Mesenchymal stem cell (in vitro differentiated cells and primary cell): Measurements from ENCODE around the gene LOXL3.

ENCODE experiments used
- DNase-seq: peaks from one replicate; pipeline ENCODE4 v3.0.0-alpha.2; 2013
- H2AFZ ChIP-seq: one replicate; pipeline ENCODE4 v1.6.1; 2013; ENCODE audit warnings: low read depth, mild to moderate bottlenecking, control low read depth, inconsistent platforms, low read length, moderate library complexity
- H2AK5ac ChIP-seq: 2 replicates; pipeline ENCODE4 v1.6.1; 2013; ENCODE audit warnings: low read length, moderate library complexity, mild to moderate bottlenecking, inconsistent platforms; ENCODE audit not compliant: severe bottlenecking
- H2BK120ac ChIP-seq: one replicate; pipeline ENCODE4 v1.6.1; 2013; ENCODE audit warnings: low read depth, mild to moderate bottlenecking, inconsistent platforms, low read length, moderate library complexity
- H2BK12ac ChIP-seq, 2 experiments: one replicate each; pipeline ENCODE4 v1.6.1; 2013; ENCODE audit warnings: inconsistent platforms in 2 of 2, low read length in 2 of 2, mild to moderate bottlenecking in 2 of 2, moderate library complexity in 2 of 2, control low read depth in 1 of 2
- H2BK15ac ChIP-seq: one replicate; pipeline ENCODE4 v1.6.1; 2013; ENCODE audit warnings: mild to moderate bottlenecking, low read depth, inconsistent platforms; ENCODE audit not compliant: poor library complexity, severe bottlenecking
- H2BK5ac ChIP-seq: 2 replicates; pipeline ENCODE4 v1.6.1; 2013; ENCODE audit warnings: low read depth, mild to moderate bottlenecking, low read length, control low read depth, inconsistent platforms; ENCODE audit not compliant: poor library complexity, severe bottlenecking
- H3K14ac ChIP-seq, 2 experiments: one replicate each; pipeline ENCODE4 v1.6.1; 2013; ENCODE audit warnings: inconsistent platforms in 2 of 2, low read length in 2 of 2, control low read depth in 1 of 2, mild to moderate bottlenecking in 1 of 2, moderate library complexity in 1 of 2
- H3K18ac ChIP-seq, 2 experiments: one replicate each; pipeline ENCODE4 v1.6.1; 2013; ENCODE audit warnings: inconsistent platforms in 2 of 2, low read length in 2 of 2, control low read depth in 1 of 2, low read depth in 1 of 2, mild to moderate bottlenecking in 1 of 2
- H3K23ac ChIP-seq, 2 experiments: one replicate each; pipeline ENCODE4 v1.6.1; 2013; ENCODE audit warnings: inconsistent platforms in 2 of 2, low read length in 2 of 2, mild to moderate bottlenecking in 2 of 2, moderate library complexity in 2 of 2, control low read depth in 1 of 2
- H3K27ac ChIP-seq: 2 replicates; pipeline ENCODE4 v1.5.1; 2013; ENCODE audit warnings: mild to moderate bottlenecking, moderate library complexity, low read length, control low read depth, inconsistent platforms; ENCODE audit not compliant: poor library complexity, severe bottlenecking
- H3K27me3 ChIP-seq, 2 experiments: 2 replicates each; pipeline versions ENCODE4 v1.6.1 to v1.7.0; 2013; ENCODE audit warnings: low read length in 2 of 2, mild to moderate bottlenecking in 2 of 2, moderate library complexity in 2 of 2, control low read depth in 1 of 2, inconsistent platforms in 1 of 2; ENCODE audit not compliant: control insufficient read depth in 1 of 2, insufficient read depth in 1 of 2
- H3K36me3 ChIP-seq, 2 experiments: 2 replicates each; pipeline versions ENCODE4 v1.6.1 to v1.7.0; 2013; ENCODE audit warnings: low read length in 2 of 2, control low read depth in 1 of 2, inconsistent platforms in 1 of 2, low read depth in 1 of 2, mild to moderate bottlenecking in 1 of 2; ENCODE audit not compliant: insufficient read depth in 2 of 2, control insufficient read depth in 1 of 2
- H3K4ac ChIP-seq, 2 experiments: one replicate each; pipeline ENCODE4 v1.6.1; 2013; ENCODE audit warnings: inconsistent platforms in 2 of 2, low read length in 2 of 2, mild to moderate bottlenecking in 2 of 2, moderate library complexity in 2 of 2, control low read depth in 1 of 2, low read depth in 1 of 2
- H3K4me1 ChIP-seq: 2 replicates; pipeline ENCODE4 v1.6.1; 2013; ENCODE audit warnings: low read depth, low read length, control low read depth; ENCODE audit not compliant: control insufficient read depth, insufficient read depth
- H3K4me2 ChIP-seq: 2 replicates; pipeline ENCODE4 v1.6.1; 2013; ENCODE audit warnings: low read length, mild to moderate bottlenecking, inconsistent platforms; ENCODE audit not compliant: poor library complexity, severe bottlenecking
- H3K4me3 ChIP-seq, 2 experiments: 2 replicates each; pipeline versions ENCODE4 v1.5.1 to v1.7.0; 2013; ENCODE audit warnings: low read length in 2 of 2, mild to moderate bottlenecking in 2 of 2, control low read depth in 1 of 2, low read depth in 1 of 2; ENCODE audit not compliant: insufficient read depth in 1 of 2
- H3K79me1 ChIP-seq: replicated peaks from 2 replicates; pipeline ENCODE4 v1.6.1; 2013; ENCODE audit warnings: mild to moderate bottlenecking, control low read depth, low read length, inconsistent platforms; ENCODE audit not compliant: poor library complexity, severe bottlenecking
- H3K9ac ChIP-seq: 2 replicates; pipeline ENCODE4 v1.7.0; 2013; ENCODE audit warnings: mild to moderate bottlenecking, low read length, moderate library complexity
- H3K9me3 ChIP-seq: 2 replicates; pipeline ENCODE4 v1.7.0; 2013; ENCODE audit warnings: mild to moderate bottlenecking, low read length; ENCODE audit not compliant: control insufficient read depth
- H4K8ac ChIP-seq: one replicate; pipeline ENCODE4 v1.6.1; 2013; ENCODE audit warnings: inconsistent platforms, mild to moderate bottlenecking, low read length, moderate library complexity
- H4K91ac ChIP-seq: one replicate; pipeline ENCODE4 v1.6.1; 2013; ENCODE audit warnings: mild to moderate bottlenecking, low read length, inconsistent platforms
- WGBS: methylation state at CpG from one replicate; pipeline ENCODE4 v1.1.7; 2013; ENCODE audit warnings: mixed read lengths; 5-methylcytosine and 5-hydroxymethylcytosine counted together

Gene LOXL3

DNA sequence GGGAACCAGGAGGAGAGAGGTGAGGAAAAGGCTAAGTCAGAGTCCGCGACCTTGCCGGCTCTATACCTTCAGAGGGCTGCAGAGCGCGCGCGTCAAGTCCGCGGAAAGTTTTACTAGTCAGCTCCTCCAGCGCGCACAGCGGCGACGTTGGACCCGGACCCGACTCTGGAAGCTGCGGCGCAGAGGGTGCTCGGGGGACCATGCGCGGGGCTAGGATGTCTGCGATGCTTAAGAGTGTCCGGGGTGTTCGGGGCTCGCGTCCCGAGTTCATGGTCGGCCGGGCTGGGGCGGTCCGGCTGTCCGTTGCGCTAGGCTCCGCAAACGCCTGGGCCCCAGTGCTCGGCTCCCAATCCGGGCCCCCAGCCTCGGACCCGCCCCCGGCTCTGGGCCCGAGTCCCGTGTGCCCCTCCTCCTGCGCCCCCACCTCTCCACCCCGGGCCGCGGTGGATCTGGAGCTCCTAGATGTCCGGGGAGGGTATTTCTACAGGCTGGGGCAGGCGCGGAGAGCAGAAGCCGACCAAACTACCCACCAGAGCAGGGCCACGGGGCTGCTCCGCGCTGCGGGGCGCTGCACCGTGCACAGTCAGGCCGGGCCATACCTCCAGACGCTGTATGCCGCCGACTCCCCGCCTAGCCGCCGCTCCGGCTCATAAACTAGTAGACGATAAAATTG, 54.3 kb downstream of the LOXL3 start, which contains the start of gene LBX2:
Gene LBX2, minus strand, starts transcription at position 337 of the 673 bp plus-strand sequence. Its CDS starts 66 bp downstream, at position 271.
- Histone ChIP-seq H3K23ac (peak within 1 kb of the TSS in 1 of 2 experiments; percentile 99), H3K79me1 (peaks cover 3% of the 10 kb centered on the region), H3K14ac (peak within 1 kb of the TSS in 1 of 2 experiments; percentile 28), H3K36me3 (peaks cover 4 to 6% of the 10 kb centered on the region in 2 experiments), H2AFZ (no peak within 1 kb of the TSS), H3K27ac (no peak within 1 kb of the TSS), H4K8ac (no peak within 1 kb of the TSS), H3K9me3 (no peaks in the 10 kb centered on the region), H2BK15ac (no peak within 1 kb of the TSS), H2BK5ac (no peak within 1 kb of the TSS), H3K18ac (peak within 1 kb of the TSS in 1 of 2 experiments; percentile 28), H3K27me3 (peaks cover 0 to 55% of the 10 kb centered on the region in 2 experiments), H3K9ac (peak within 1 kb of the TSS; percentile 77), H3K4me1 (peaks cover 49% of the 10 kb centered on the region), H2BK120ac (no peak within 1 kb of the TSS), H2AK5ac (no peak within 1 kb of the TSS), H3K4me3 (peak within 1 kb of the TSS; percentile 50 to 77), H3K4ac (no peak within 1 kb of the TSS), H2BK12ac (no peak within 1 kb of the TSS), H4K91ac (no peak within 1 kb of the TSS), H3K4me2 (peak within 1 kb of the TSS; percentile 75)
- peak; percentile 45 for DNase-seq
- 2% methylated on average over 65 of the region's 65 CpGs for WGBS

- no peaks in the 10 kb centered on the region for H3K9me3 ChIP-seq
- H3K4me2 ChIP-seq = peak overlapping the region; percentile 75
- peaks cover 0 to 55% of the 10 kb centered on the region in 2 experiments for H3K27me3 ChIP-seq
- no peak overlapping the region for H3K27ac ChIP-seq
- H3K14ac ChIP-seq = peak overlapping the region in 1 of 2 experiments; percentile 28
- no peak overlapping the region for H3K4ac ChIP-seq
- no peak overlapping the region for H4K91ac ChIP-seq
- DNase-seq = peak; percentile 52
- peaks cover 3% of the 10 kb centered on the region for H3K79me1 ChIP-seq
- peaks cover 43% of the 10 kb centered on the region for H3K4me1 ChIP-seq
- H3K18ac ChIP-seq = peak overlapping the region in 1 of 2 experiments; percentile 28
- H2BK15ac ChIP-seq = no peak overlapping the region
- no peak overlapping the region for H2AFZ ChIP-seq
- under 1% methylated on average over 41 of the region's 41 CpGs for WGBS
- H4K8ac ChIP-seq = no peak overlapping the region
- peak overlapping the region in 1 of 2 experiments; percentile 99 for H3K23ac ChIP-seq
- peak overlapping the region; percentile 40 to 77 for H3K4me3 ChIP-seq
- H2AK5ac ChIP-seq = no peak overlapping the region
- no peak overlapping the region for H2BK120ac ChIP-seq
- H3K36me3 ChIP-seq = peaks cover 1 to 10% of the 10 kb centered on the region in 2 experiments
- H3K9ac ChIP-seq = peak overlapping the region; percentile 77
- H2BK5ac ChIP-seq = no peak overlapping the region
- H2BK12ac ChIP-seq = no peak overlapping the region
These were observed 55.1 kb downstream of the LOXL3 start for GRCh38 chr2:74498500-74499266.

DNA sequence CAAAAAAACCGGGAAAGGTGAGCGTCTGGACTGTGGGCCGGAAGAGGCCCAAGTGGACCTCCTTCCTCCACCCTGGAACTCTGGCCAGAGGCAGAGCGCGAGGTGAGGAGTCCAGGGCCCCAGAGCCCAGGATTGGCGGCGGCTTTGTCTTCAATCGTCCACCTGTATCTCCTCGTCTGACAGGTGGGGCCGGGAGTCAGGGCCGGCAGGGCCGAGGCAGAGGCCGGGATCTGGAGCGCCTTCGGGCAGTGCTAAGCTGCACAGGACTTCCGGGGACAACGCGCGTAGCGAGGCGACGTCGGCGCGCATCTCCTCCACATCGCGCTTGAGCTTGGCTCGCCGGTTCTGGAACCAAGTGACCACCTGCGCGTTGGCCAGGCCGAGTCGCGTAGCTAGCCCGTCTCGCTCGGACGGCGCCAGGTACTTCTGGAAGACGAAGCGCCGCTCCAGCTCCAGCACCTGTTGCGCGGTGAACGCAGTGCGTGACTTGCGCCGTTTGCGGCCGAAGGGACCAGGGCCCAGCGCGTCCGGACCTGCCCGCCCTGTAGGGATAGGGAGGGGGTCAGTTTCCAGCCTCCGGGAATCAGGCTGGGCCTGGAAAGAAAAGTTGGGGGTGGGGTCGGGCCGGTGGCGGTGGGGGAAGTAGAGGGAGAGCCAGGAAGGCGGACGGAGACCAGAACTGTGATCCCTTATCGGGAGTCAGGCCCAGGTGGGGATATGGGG, 55.8 kb downstream of the LOXL3 start:
- peak overlapping the region in 1 of 2 experiments; percentile 76 for H3K23ac ChIP-seq
- peaks cover 2% of the 10 kb centered on the region for H3K79me1 ChIP-seq
- H2BK12ac ChIP-seq = no peak overlapping the region
- H3K9ac ChIP-seq = peak overlapping the region; percentile 77
- H2BK15ac ChIP-seq = no peak overlapping the region
- H3K9me3 ChIP-seq = no peaks in the 10 kb centered on the region
- peak overlapping the region; percentile 75 for H3K4me2 ChIP-seq
- H3K36me3 ChIP-seq = peaks cover 8 to 17% of the 10 kb centered on the region in 2 experiments
- no peak overlapping the region for H3K27ac ChIP-seq
- H2BK5ac ChIP-seq = no peak overlapping the region
- no peak overlapping the region for H3K14ac ChIP-seq
- H2AFZ ChIP-seq = no peak overlapping the region
- 4% methylated on average over 61 of the region's 61 CpGs for WGBS
- H3K4me3 ChIP-seq = peak overlapping the region; percentile 20 to 77
- H4K8ac ChIP-seq = no peak overlapping the region
- peaks cover 36% of the 10 kb centered on the region for H3K4me1 ChIP-seq
- peak overlapping the region in 1 of 2 experiments; percentile 28 for H3K18ac ChIP-seq
- H2AK5ac ChIP-seq = no peak overlapping the region
- H3K4ac ChIP-seq = no peak overlapping the region
- H3K27me3 ChIP-seq = peaks cover 0 to 55% of the 10 kb centered on the region in 2 experiments
- peak; percentile 17 for DNase-seq
- H2BK120ac ChIP-seq = no peak overlapping the region
- H4K91ac ChIP-seq = no peak overlapping the region
